OCI-LY3 (cell line): Measurements from ENCODE around the gene DST.

ENCODE experiments used
- CTCF ChIP-seq: fragments of 200-600, 300-600 bp; sonication (generic); IDR thresholded peaks from 2 replicates; pipeline ENCODE4 v1.5.1; 2014; ENCODE audit warnings: antibody characterized with exemption, low read length, low read depth
- EZH2phosphoT487 ChIP-seq: fragments of 200-600 bp; shearing (Covaris generic); IDR thresholded peaks from 2 replicates; pipeline ENCODE4 v1.6.1; 2018; ENCODE audit warnings: antibody characterized with exemption, mixed run types, low read depth

- TF ChIP-seq CTCF = no peak
- TF ChIP-seq EZH2phosphoT487 = no peak
These were observed 128.3 kb downstream of the DST start for GRCh38 chr6:56514395-56514794.
